Retinal pigment epithelial cell (primary cell): Measurements from ENCODE around the gene C1R.
"Not testable (repeated sequence)": the region's sequence is repeated elsewhere in the genome, so short reads cannot be mapped to it uniquely, and the experiment has no call there.

Experiments
- DNase-seq: peaks from one replicate; pipeline ENCODE4 v3.0.0-alpha.2; 2010; ENCODE audit warnings: low read depth
- H3K4me3 ChIP-seq: 2 replicates; pipeline ENCODE4 v1.5.1; 2011; ENCODE audit warnings: mild to moderate bottlenecking, low read length, control low read depth, moderate library complexity
- CTCF ChIP-seq: conservative IDR thresholded peaks from 2 replicates; pipeline ENCODE4 v1.5.1; 2011; ENCODE audit warnings: low read depth, low read length, control low read depth, inconsistent platforms

Gene C1R

GRCh38 chr12:7061596-7061995 lies 30.6 kb downstream of the C1R start:
- H3K4me3 ChIP-seq: no peak overlapping the region
- no peak for DNase-seq
- no peak for TF ChIP-seq CTCF

- peak overlapping the region; percentile 30 for H3K4me3 ChIP-seq
- DNase-seq: no peak
- no peak for TF ChIP-seq CTCF
These were observed 31.1 kb downstream of the C1R start for GRCh38 chr12:7061138-7061537.

DNA sequence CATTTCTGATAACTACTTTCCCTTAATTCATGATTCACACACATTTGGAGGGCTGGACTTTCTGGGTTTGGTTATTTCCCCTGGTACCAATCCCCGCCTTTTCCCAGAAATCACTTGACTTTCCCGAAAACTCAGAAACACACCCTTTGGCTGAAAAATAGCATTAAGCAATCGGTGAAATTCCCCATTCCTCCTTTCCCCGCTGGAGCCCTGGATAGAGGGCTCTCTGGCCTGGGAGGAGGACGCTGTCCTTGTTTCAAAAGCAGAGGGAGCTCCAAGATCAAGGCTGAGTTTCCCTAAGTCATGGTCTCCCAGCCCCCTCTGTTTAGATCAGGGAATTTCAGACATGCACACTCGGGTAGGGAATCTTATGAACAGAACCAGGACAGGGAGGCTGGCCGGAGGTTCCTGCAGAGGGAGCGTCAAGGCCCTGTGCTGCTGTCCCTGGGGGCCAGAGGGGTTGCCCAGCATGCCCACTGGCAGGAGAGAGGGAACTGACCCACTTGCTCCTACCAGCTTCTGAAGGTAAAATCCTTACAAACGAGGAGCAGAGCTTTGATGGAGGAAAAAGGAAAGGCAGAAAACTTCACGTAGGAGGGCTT lies 31.8 kb downstream of the C1R start, which contains the start of gene C1S:
Gene C1S (plus strand): TSS at position 366 of the 602 bp plus-strand sequence. CDS start 1,195 bp downstream, outside the sequence.
- peak within 1 kb of the TSS; percentile 30 for H3K4me3 ChIP-seq
- peak; percentile 85 for DNase-seq
- peak; percentile 88 for TF ChIP-seq CTCF

DNA sequence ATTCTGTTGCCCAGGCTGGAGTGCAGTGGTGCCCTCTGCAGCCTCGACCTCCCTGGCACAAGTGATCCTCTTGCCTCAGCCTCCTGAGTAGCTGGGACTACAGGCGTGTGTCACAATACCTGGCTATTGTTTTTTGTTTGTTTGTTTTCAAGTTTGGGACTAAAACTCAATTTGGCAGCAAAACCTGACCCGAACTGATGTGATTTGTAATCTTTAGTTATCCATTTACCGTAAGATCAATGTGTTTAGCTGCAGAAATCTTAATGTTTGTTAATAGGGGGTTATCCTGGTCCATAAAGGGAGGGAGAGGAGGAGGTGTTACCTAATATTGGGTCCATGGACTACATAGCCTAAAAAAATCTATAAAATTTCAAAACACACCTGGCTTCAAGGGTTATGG lies 32.5 kb downstream of the C1R start:
- no peak for DNase-seq
- no peak overlapping the region for H3K4me3 ChIP-seq
- TF ChIP-seq CTCF: no peak

DNA sequence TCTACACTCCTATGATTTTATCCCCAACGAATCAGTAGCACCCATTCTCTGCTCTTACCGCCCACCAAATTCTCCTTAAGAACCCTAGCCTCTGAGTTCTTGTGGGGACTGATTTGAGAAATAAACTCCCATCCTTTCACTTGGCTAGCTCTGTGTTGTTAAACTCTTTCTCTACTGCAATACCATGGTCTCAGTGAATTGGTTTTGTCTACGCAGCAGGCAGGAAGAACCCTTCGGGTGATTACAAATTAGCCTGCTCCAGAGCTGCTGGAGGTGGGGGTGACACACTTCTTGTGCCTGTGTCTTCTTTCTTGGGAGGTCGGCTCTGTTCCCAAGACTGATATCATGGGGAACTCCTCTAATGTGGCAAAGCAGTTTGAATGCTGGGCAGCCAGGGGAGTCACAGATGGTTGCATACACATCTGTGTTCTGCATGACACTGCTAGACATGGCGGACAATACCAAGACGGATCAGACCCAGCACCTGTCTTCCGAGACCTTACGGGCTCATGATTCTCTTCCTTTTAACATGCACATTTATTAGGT lies 33.3 kb downstream of the C1R start:
- TF ChIP-seq CTCF: no peak
- H3K4me3 ChIP-seq: no peak overlapping the region
- DNase-seq: no peak

- no peak for TF ChIP-seq CTCF
- peak; percentile 51 for DNase-seq
- no peak overlapping the region for H3K4me3 ChIP-seq
These were observed 33.9 kb downstream of the C1R start for GRCh38 chr12:7058163-7058845.

GRCh38 chr12:7055736-7056135 lies 36.5 kb downstream of the C1R start:
- not testable (repeated sequence) for H3K4me3 ChIP-seq, DNase-seq
